HG02588 (cell line): ENCODE results near the gene MIP.
"Not testable (repeated sequence)": the region's sequence is repeated elsewhere in the genome, so short reads cannot be mapped to it uniquely, and the experiment has no call there.

Experiments
- ATAC-seq: cut with Tn5 transposase; IDR thresholded peaks from one replicate; pipeline ENCODE4 v1.9.1; 2021; ENCODE audit warnings: mild to moderate bottlenecking, moderate library complexity; ENCODE audit not compliant: unreplicated experiment

Gene MIP

GRCh38 chr12:56411781-56412639 is 42.4 kb downstream of the MIP start:
- no peak for ATAC-seq

GRCh38 chr12:56410768-56411167 is 43.7 kb downstream of the MIP start:
- no peak for ATAC-seq

- no peak for ATAC-seq
Observed at GRCh38 chr12:56408799-56409417, 45.5 kb downstream of the MIP start.

- ATAC-seq = not testable (repeated sequence)
Observed at GRCh38 chr12:56404227-56404626, 50.2 kb downstream of the MIP start.

- not testable (repeated sequence) for ATAC-seq
Observed at GRCh38 chr12:56401612-56402011, 52.8 kb downstream of the MIP start.

DNA sequence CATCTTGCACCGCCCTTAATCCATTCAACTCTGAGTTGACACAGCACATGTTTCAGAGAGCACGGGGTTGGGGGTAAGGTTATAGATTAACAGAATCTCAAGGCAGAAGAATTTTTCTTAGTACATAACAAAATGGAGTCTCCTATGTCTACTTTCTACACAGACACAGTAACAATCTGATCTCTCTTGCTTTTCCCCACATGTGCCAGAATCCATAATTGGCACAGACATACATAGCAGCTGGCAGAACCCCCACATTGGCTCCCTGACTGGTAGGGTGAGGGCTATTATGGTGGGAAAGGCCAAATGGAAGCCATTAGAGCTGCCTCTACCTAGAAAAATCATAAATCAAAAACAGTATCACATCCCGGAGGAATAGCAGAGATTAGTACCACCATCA is 53.3 kb downstream of the MIP start:
- not testable (repeated sequence) for ATAC-seq
